ENCODE measurements around the gene SHISA5.

Gene SHISA5

GRCh38 chr3:48473617-48473952 lies 30.4 kb downstream of the SHISA5 start:
- TF ChIP-seq CTCF (conservative IDR thresholded peaks at IDR 0.05; ENCODE audit: low read depth): no peak
- DNase-seq (ENCODE audit: low spot score): no peak
- H3K27ac ChIP-seq: peak overlapping the region; percentile 100
- ChIA-PET CTCF (interaction anchor here (0.6 to 1.4 kb wide), 4 partner anchors 26 to 76 kb away, joined by 4 to 6 read pairs (median 4); no protein-coding TSS in a partner anchor), POLR2A (ENCODE audit: low non-redundant PET) (no interaction called here)

GRCh38 chr3:48472923-48473616 lies 30.9 kb downstream of the SHISA5 start:
- peak; percentile 87 for DNase-seq (ENCODE audit: low spot score)
- POLR2A ChIA-PET (ENCODE audit: low non-redundant PET): no interaction called here
- CTCF ChIA-PET: interaction anchor here (0.9 to 1.4 kb wide), 3 partner anchors 32 to 76 kb away, joined by 4 to 6 read pairs (median 5); no protein-coding TSS in a partner anchor
- TF ChIP-seq CTCF (conservative IDR thresholded peaks at IDR 0.05; ENCODE audit: low read depth): peak; percentile 43
- peak overlapping the region; percentile 100 for H3K27ac ChIP-seq

GRCh38 chr3:48472673-48472922 lies 31.4 kb downstream of the SHISA5 start:
- no peak for TF ChIP-seq CTCF (conservative IDR thresholded peaks at IDR 0.05; ENCODE audit: low read depth)
- peak overlapping the region; percentile 100 for H3K27ac ChIP-seq
- ChIA-PET POLR2A (ENCODE audit: low non-redundant PET) (no interaction called here), CTCF (interaction anchor here (1.4 kb wide), 1 partner anchor 37 kb away, joined by 5 read pairs; no protein-coding TSS in a partner anchor)
- DNase-seq (ENCODE audit: low spot score): no peak

- no peak for DNase-seq (ENCODE audit: low spot score)
- ChIA-PET CTCF (interaction anchor here (0.6 kb wide), 1 partner anchor 101 kb away, joined by 3 read pairs; no protein-coding TSS in a partner anchor), POLR2A (ENCODE audit: low non-redundant PET) (interaction anchor here (1.1 to 1.3 kb wide), 2 partner anchors 24 to 35 kb away, joined by 3 to 4 read pairs; partner anchors contain the start of gene ATRIP)
- TF ChIP-seq CTCF (conservative IDR thresholded peaks at IDR 0.05; ENCODE audit: low read depth): no peak
- peak overlapping the region; percentile 100 for H3K27ac ChIP-seq
These were observed 33.7 kb downstream of the SHISA5 start for GRCh38 chr3:48470286-48470685.

- ChIA-PET CTCF (interaction anchor here (1.0 kb wide), 1 partner anchor 38 kb away, joined by 3 read pairs; no protein-coding TSS in a partner anchor), POLR2A (ENCODE audit: low non-redundant PET) (interaction anchor here (1.3 kb wide), 1 partner anchor 36 kb away, joined by 4 read pairs; no protein-coding TSS in a partner anchor)
- TF ChIP-seq CTCF (conservative IDR thresholded peaks at IDR 0.05; ENCODE audit: low read depth): no peak
- DNase-seq (ENCODE audit: low spot score): no peak
- H3K27ac ChIP-seq: peak overlapping the region; percentile 100
These were observed 34.7 kb downstream of the SHISA5 start for GRCh38 chr3:48469046-48469915.

GRCh38 chr3:48468329-48468731 lies 35.6 kb downstream of the SHISA5 start:
- H3K27ac ChIP-seq: peak overlapping the region; percentile 100
- no peak for DNase-seq (ENCODE audit: low spot score)
- ChIA-PET CTCF (interaction anchor here (1.0 kb wide), 1 partner anchor 39 kb away, joined by 3 read pairs; no protein-coding TSS in a partner anchor), POLR2A (ENCODE audit: low non-redundant PET) (interaction anchor here (0.6 kb wide), 1 partner anchor 19 kb away, joined by 8 read pairs; no protein-coding TSS in a partner anchor)
- no peak for TF ChIP-seq CTCF (conservative IDR thresholded peaks at IDR 0.05; ENCODE audit: low read depth)
